HG03060 (cell line): ENCODE results near the gene TMED1.
"Not testable (repeated sequence)": the region's sequence is repeated elsewhere in the genome, so short reads cannot be mapped to it uniquely, and the experiment has no call there.

Experiments
- ATAC-seq: cut with Tn5 transposase; IDR thresholded peaks from one replicate; pipeline ENCODE4 v1.9.1; 2021; ENCODE audit warnings: low read depth, moderate number of reproducible peaks; ENCODE audit not compliant: unreplicated experiment

The TMED1 gene

GRCh38 chr19:10863107-10863717 is 27.2 kb upstream of the TMED1 start:
- no peak for ATAC-seq

GRCh38 chr19:10862561-10863106 is 26.6 kb upstream of the TMED1 start:
- ATAC-seq = no peak

GRCh38 chr19:10861103-10861651 is 25.2 kb upstream of the TMED1 start:
- no peak for ATAC-seq

GRCh38 chr19:10858204-10858828 is 22.3 kb upstream of the TMED1 start:
- ATAC-seq = no peak

DNA sequence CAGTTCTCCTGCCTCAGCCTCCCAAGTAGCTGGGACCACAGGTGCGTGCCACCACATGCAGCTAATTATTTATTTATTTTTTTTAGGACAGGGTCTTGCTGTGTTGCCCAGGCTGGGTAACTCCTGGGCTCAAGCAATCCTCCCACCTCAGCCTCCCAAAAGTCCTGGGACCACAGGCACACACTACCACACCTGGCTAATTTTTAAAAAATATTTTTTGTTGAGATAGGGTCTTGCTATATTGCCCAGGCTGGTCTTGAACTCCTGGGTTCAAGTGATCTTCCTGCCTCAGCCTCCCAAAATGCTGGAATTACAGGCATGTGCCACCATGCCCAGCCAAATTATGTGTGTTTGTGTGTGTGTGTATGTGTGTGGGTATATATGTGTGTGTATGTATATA is 20.9 kb upstream of the TMED1 start:
- not testable (repeated sequence) for ATAC-seq

DNA sequence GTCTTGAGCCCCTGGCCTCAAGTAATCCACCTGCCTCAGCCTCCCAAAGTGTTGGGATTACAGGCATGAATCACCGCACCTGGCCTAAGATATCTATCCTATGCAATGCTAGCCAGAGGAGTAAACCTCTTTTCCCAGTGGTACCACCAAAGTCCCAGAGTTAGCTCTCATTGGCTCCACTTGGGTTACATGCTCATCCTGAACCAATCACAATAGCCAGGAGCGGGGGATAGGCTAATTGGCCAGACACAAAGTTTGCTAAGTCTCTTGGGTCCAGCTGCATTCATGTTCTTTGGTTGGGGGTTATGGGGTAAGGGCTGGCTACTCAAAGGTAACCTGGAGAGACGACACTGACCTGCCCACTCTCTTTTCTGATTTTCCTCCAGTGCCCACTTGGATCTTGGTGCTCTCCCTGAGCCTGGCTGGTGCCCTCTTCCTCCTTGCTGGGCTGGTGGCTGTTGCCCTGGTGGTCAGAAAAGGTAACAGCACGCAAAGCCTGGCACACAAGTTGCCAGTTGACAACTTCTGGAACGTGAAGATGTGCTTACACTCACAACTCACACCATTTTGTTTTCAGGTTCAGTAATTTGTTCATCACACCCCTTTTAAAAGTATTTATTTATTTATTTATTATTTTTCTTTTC is 20.0 kb upstream of the TMED1 start:
- ATAC-seq = no peak

DNA sequence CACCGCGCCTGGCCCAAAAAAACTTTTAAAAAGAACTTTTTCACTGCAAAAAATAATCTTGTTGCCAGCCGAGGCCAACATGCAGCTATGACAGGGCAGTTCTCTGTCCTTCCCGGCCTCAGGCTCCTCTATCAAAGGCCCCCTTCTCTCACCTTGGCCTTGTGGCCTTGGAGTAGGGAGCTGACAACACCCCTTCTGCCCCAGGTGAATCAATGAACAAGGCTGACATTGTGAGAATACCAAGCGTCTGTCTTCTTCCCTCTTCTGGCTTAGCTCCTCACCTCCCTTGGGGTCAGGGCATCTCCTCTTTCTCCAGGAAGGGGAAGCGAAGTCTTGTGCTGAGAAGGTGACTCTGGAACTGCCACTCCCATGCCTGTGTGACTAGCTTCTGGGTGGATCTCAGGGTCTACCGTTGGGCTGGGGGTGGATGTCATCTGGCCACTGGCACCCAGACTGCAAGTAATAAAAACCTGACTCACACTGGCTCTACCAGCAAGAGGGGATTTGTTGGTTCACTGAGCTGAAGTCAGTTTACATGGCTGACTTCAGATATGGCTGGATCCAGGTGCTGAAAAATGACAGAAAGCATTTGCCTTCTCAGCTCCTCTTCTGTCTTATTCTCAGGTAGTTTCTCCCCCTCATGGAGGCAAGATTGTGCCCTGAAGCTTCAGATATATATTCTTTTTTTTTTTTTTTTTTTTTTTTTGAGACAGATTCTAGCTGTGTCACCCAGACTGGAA is 18.5 kb upstream of the TMED1 start:
- no peak for ATAC-seq

DNA sequence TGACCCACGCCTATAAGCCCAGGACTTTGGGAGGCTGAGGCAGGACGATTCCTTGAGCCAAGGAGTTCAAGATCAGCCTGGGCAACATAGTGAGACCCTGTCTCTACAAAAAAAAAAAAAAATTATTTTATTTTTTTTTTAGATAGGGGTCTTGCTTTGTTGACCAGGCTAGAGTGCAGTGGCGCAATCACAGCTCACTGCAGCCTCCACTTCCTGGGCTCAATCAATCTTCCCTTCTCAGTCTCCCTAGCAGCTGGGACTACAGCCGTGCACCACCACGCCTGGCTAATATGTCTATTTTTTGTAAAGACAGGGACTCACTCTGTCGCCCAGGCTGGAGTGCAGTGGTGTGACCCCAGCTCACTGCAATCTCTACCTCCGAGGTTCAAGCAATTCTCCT is 16.9 kb upstream of the TMED1 start:
- no peak for ATAC-seq

- no peak for ATAC-seq
These were observed 16.2 kb upstream of the TMED1 start for GRCh38 chr19:10852098-10852800.

DNA sequence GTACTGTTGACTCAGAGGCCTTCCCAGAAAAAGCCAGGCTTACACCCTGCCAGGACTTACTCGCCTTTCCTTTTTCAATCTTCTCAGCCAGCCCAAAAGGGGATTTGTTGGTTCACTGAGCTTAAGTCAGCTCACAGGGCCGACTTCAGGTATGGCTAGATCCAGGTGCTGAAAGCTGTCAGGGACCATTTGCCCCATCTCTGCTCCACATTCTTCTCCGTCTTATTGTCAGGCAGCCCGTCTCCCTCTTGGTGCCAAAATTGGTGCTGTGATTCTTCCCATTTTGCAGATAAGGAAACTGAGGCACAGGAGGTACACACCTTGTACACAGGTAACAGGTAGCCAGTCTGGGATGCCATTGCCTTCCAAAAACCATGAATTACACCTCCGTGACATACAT is 14.6 kb upstream of the TMED1 start:
- ATAC-seq = no peak

DNA sequence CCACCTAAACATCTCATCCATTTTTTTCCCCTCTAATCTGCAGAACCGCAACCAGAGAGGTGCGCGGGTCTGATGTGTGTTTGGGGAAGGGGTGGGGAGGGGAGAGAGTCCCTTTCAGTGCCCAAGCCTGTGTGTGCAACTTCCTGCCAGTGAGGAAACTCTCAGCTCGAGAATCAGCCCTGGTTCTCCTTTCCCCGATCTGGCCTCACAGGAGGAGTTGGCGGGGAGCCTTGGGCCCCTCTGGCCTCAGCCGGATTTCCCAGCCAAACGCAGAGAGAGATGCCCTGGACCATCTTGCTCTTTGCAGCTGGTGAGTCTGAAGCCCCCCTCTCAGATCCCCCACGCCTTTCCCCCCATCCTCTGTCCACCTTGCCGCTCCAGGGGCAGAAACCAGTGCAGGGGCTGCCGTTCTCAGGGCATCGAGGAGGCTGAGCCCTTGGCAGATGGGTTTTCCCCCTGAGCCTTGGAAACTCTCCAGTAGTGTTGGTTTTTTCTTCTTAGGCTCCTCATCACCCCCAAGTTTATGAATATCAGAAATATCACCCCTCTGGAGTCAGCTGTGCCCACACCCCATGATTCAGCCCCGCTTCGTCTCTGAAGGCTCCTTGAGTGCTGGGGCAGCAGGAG is 12.3 kb upstream of the TMED1 start, which contains the start of gene C19orf38:
Gene C19orf38, plus strand, starts transcription at position 186 of the 627 bp plus-strand sequence. Its CDS starts 94 bp downstream, at position 280.
- ATAC-seq = no peak

GRCh38 chr19:10846500-10847202 is 10.6 kb upstream of the TMED1 start:
- no peak for ATAC-seq

GRCh38 chr19:10842788-10843187 is 6.8 kb upstream of the TMED1 start:
- no peak for ATAC-seq

- no peak for ATAC-seq
These were observed 3.4 kb upstream of the TMED1 start for GRCh38 chr19:10839114-10840050.

DNA sequence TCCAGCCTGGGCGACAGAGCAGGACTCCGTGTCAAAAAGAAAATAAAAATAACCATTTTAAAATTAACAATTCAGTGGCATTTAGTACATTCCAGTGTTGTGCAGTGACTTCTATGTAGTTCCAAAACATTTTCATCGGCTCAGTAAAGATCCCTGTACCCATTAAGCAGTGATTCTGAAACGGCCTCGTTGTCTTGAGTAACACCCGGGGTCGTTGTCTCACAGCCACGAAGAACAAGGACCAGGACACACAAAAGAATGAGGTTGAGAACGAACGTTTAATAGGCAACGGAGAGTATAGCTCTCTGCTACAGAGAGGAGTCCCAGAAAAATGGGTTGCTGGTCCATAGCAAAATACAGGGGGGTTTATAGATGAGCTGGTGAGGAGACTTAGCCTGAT is 2.4 kb upstream of the TMED1 start:
- no peak for ATAC-seq

GRCh38 chr19:10837649-10838048 is 1.6 kb upstream of the TMED1 start:
- not testable (repeated sequence) for ATAC-seq

- ATAC-seq = no peak
These were observed 693 bp upstream of the TMED1 start for GRCh38 chr19:10836479-10837330.
